Measurements from ENCODE around the gene ACTR3. TPM values are rescaled to one million over a fixed set of nuclear protein-coding genes. Genes with fewer than 3 reads are reported as not detected.

The ACTR3 gene
- total and polyA plus RNA-seq, 10 of the 15 experiments (the other 5 are each of a cell fraction or from before 2014, with no cell fraction given), result 79.1 to 616 (median 471) TPM

DNA sequence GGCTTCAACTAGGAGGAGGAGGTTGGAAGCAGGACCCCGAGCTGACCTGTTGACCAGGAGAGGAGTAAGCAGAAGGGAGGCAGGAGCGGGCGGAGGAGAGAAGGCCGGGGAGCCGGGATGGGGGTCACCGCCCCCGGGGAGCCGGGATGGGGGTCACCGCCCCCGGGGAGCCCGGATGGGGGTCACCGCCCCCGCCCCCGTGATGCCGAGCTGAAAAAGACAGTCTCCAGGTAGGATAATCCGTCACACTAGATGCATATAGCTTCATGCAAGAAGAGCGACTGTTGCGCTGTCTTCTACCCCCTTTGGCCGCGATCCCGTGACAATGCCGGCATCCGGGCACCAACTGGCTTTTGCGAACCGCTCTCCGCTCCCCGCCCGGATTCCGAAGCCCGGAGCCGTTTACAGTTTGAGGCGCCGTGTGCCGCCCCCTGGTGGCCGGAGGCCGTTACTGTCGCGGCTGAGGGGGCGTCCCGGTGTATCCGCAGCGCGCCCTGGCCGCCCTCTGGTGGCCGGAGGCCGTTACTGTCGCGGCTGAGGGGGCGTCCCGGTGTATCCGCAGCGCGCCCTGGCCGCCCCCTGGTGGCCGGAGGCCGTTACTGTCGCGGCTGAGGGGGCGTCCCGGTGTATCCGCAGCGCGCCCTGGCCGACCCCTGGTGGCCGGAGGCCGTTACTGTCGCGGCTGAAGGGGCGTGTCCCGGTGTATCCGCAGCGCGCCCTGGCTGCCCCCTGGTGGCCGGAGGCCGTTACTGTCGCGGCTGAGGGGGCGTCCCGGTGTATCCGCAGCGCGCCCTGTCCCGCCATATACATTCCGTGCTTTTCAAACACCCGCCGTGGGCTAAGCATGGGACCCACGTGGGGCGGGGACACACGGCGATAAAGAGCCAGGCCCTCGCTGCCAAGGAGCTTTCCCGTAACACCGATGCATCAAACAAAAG is 89.6 kb downstream of the ACTR3 start (continued):
- TF ChIP-seq, protein P1, sequence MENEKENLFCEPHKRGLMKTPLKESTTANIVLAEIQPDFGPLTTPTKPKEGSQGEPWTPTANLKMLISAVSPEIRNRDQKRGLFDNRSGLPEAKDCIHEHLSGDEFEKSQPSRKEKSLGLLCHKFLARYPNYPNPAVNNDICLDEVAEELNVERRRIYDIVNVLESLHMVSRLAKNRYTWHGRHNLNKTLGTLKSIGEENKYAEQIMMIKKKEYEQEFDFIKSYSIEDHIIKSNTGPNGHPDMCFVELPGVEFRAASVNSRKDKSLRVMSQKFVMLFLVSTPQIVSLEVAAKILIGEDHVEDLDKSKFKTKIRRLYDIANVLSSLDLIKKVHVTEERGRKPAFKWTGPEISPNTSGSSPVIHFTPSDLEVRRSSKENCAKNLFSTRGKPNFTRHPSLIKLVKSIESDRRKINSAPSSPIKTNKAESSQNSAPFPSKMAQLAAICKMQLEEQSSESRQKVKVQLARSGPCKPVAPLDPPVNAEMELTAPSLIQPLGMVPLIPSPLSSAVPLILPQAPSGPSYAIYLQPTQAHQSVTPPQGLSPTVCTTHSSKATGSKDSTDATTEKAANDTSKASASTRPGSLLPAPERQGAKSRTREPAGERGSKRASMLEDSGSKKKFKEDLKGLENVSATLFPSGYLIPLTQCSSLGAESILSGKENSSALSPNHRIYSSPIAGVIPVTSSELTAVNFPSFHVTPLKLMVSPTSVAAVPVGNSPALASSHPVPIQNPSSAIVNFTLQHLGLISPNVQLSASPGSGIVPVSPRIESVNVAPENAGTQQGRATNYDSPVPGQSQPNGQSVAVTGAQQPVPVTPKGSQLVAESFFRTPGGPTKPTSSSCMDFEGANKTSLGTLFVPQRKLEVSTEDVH (IDR thresholded peaks at IDR 0.05; ENCODE audit: low read depth, partially characterized antibody), result no peak
- TF ChIP-seq POU2F2 (IDR thresholded peaks at IDR 0.05; ENCODE audit: borderline replicate concordance, low read depth, low read length), result 0 out of 3 replicates have a peak, but pooled peaks have one; percentile 45
- TF ChIP-seq EED (IDR thresholded peaks at IDR 0.05; ENCODE audit: low read depth), result no peak
- TF ChIP-seq CREM (IDR thresholded peaks at IDR 0.05; ENCODE audit: low read depth), result 0 out of 2 replicates have a peak, but pooled peaks have one; percentile 6
- TF ChIP-seq, protein P2, sequence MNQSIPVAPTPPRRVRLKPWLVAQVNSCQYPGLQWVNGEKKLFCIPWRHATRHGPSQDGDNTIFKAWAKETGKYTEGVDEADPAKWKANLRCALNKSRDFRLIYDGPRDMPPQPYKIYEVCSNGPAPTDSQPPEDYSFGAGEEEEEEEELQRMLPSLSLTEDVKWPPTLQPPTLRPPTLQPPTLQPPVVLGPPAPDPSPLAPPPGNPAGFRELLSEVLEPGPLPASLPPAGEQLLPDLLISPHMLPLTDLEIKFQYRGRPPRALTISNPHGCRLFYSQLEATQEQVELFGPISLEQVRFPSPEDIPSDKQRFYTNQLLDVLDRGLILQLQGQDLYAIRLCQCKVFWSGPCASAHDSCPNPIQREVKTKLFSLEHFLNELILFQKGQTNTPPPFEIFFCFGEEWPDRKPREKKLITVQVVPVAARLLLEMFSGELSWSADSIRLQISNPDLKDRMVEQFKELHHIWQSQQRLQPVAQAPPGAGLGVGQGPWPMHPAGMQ (IDR thresholded peaks at IDR 0.05; ENCODE audit: borderline replicate concordance), result no peak
- 0 out of 2 replicates have a peak, but pooled peaks have one; percentile 17 for TF ChIP-seq MEF2A (IDR thresholded peaks at IDR 0.05; ENCODE audit: insufficient read depth, low read depth, low read length)
- TF ChIP-seq, protein P3, sequence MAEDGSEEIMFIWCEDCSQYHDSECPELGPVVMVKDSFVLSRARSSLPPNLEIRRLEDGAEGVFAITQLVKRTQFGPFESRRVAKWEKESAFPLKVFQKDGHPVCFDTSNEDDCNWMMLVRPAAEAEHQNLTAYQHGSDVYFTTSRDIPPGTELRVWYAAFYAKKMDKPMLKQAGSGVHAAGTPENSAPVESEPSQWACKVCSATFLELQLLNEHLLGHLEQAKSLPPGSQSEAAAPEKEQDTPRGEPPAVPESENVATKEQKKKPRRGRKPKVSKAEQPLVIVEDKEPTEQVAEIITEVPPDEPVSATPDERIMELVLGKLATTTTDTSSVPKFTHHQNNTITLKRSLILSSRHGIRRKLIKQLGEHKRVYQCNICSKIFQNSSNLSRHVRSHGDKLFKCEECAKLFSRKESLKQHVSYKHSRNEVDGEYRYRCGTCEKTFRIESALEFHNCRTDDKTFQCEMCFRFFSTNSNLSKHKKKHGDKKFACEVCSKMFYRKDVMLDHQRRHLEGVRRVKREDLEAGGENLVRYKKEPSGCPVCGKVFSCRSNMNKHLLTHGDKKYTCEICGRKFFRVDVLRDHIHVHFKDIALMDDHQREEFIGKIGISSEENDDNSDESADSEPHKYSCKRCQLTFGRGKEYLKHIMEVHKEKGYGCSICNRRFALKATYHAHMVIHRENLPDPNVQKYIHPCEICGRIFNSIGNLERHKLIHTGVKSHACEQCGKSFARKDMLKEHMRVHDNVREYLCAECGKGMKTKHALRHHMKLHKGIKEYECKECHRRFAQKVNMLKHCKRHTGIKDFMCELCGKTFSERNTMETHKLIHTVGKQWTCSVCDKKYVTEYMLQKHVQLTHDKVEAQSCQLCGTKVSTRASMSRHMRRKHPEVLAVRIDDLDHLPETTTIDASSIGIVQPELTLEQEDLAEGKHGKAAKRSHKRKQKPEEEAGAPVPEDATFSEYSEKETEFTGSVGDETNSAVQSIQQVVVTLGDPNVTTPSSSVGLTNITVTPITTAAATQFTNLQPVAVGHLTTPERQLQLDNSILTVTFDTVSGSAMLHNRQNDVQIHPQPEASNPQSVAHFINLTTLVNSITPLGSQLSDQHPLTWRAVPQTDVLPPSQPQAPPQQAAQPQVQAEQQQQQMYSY (CRISPR knock-in tag; IDR thresholded peaks at IDR 0.05), result no peak
- TF ChIP-seq YY1 (IDR thresholded peaks at IDR 0.05; ENCODE audit: low read depth, low read length), result peak; percentile 86
- TF ChIP-seq SUPT20H (IDR thresholded peaks at IDR 0.05; ENCODE audit: borderline replicate concordance, control insufficient read depth, low read depth, low read length), result no peak
- TF ChIP-seq FOXM1 (IDR thresholded peaks at IDR 0.05; ENCODE audit: low read depth, low read length), result peak; percentile 74; the same call in 1 of the 2 replicates
- TF ChIP-seq HDGF (IDR thresholded peaks at IDR 0.05), result no peak
- 0 out of 2 replicates have a peak, but pooled peaks have one; percentile 18 for TF ChIP-seq PAX5 (IDR thresholded peaks at IDR 0.05; ENCODE audit: borderline replicate concordance, low read depth, low read length)
- TF ChIP-seq, protein P4, sequence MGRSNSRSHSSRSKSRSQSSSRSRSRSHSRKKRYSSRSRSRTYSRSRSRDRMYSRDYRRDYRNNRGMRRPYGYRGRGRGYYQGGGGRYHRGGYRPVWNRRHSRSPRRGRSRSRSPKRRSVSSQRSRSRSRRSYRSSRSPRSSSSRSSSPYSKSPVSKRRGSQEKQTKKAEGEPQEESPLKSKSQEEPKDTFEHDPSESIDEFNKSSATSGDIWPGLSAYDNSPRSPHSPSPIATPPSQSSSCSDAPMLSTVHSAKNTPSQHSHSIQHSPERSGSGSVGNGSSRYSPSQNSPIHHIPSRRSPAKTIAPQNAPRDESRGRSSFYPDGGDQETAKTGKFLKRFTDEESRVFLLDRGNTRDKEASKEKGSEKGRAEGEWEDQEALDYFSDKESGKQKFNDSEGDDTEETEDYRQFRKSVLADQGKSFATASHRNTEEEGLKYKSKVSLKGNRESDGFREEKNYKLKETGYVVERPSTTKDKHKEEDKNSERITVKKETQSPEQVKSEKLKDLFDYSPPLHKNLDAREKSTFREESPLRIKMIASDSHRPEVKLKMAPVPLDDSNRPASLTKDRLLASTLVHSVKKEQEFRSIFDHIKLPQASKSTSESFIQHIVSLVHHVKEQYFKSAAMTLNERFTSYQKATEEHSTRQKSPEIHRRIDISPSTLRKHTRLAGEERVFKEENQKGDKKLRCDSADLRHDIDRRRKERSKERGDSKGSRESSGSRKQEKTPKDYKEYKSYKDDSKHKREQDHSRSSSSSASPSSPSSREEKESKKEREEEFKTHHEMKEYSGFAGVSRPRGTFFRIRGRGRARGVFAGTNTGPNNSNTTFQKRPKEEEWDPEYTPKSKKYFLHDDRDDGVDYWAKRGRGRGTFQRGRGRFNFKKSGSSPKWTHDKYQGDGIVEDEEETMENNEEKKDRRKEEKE (IDR thresholded peaks at IDR 0.05), result no peak
- TF ChIP-seq, protein P5, sequence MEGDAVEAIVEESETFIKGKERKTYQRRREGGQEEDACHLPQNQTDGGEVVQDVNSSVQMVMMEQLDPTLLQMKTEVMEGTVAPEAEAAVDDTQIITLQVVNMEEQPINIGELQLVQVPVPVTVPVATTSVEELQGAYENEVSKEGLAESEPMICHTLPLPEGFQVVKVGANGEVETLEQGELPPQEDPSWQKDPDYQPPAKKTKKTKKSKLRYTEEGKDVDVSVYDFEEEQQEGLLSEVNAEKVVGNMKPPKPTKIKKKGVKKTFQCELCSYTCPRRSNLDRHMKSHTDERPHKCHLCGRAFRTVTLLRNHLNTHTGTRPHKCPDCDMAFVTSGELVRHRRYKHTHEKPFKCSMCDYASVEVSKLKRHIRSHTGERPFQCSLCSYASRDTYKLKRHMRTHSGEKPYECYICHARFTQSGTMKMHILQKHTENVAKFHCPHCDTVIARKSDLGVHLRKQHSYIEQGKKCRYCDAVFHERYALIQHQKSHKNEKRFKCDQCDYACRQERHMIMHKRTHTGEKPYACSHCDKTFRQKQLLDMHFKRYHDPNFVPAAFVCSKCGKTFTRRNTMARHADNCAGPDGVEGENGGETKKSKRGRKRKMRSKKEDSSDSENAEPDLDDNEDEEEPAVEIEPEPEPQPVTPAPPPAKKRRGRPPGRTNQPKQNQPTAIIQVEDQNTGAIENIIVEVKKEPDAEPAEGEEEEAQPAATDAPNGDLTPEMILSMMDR (IDR thresholded peaks at IDR 0.05 in 2 of 3, conservative IDR thresholded peaks at IDR 0.05 in 1 of 3; ENCODE audit: control insufficient read depth in 2 of 3, extremely low read depth in 1 of 3, insufficient read depth in 1 of 3, low read depth in 3 of 3, low read length in 3 of 3), result peak; percentile 22 to 98 (median 62)
